ENCODE measurements around the gene PVALEF.

PVALEF gene

DNA sequence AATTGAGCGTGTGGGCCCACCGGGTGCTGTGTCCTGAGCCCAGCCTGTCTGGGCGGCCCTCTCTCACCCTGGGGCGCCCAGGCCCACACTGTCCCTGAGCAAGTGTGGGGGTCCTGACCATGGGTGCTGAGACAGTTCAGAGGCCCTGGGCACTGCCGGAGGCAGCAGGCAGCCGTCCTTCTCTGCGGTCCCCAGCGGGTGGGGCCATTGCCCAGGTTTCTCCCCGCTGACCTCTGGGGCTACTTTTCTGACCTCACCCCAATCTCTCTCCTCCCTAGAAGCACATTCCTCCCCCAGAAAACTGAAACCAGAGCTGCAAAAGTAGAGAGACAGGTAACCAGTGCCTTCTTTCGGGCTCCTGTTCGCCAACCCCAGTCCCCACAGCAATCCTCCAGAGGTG is 36.0 kb upstream of the PVALEF start:
- Histone ChIP-seq H3K27ac (ENCODE audit: low read depth, low read length) (no peak overlapping the region), H2AFZ (ENCODE audit: low read length, unreplicated experiment) (no peak overlapping the region), H3K79me2 (ENCODE audit: control insufficient read depth, insufficient read depth, low read length, unreplicated experiment) (no peaks in the 10 kb centered on the region), H3K4me3 (ENCODE audit: low read depth, low read length) (no peak overlapping the region), H3K36me3 (ENCODE audit: insufficient read depth, low read length) (no peaks in the 10 kb centered on the region), H3K27me3 (ENCODE audit: insufficient read depth, low read length) (no peaks in the 10 kb centered on the region), H3K4me1 (ENCODE audit: control insufficient read depth, insufficient read depth, low read length, unreplicated experiment) (no peaks in the 10 kb centered on the region)

DNA sequence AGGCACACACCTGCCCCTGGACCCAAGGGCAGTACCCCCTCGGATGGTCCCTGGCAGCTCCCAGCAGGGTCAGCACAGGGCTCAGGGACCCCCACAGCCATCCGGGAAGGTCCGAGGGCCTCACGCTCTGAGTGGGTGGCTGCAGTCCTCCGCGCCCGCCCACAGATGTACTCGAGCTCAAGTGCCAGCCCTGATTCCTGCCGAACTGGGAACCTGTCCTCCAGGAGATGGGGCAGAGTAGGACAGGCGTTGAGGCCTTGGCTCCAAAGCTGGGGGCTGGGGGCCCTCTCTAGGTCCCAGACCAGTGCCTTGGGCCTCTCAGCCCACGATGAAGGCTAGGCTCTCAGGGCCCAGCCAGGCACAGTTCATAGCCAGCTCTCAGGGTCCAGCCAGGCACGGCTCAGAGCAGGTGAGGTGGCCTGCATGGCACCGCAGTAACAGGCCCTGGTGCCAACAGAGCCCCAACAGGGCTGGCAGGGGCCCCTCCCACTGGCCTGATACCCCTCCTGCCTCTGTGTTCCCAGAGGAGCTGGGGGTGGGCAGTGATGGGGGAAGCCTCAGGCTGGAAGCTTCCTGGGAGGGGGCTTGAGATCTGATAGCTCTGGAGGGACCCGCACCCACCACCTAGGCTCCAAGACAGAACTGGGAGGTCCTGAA is 35.5 kb upstream of the PVALEF start:
- Histone ChIP-seq H3K79me2 (ENCODE audit: control insufficient read depth, insufficient read depth, low read length, unreplicated experiment) (no peaks in the 10 kb centered on the region), H3K4me1 (ENCODE audit: control insufficient read depth, insufficient read depth, low read length, unreplicated experiment) (no peaks in the 10 kb centered on the region), H3K4me3 (ENCODE audit: low read depth, low read length) (no peak overlapping the region), H3K27me3 (ENCODE audit: insufficient read depth, low read length) (no peaks in the 10 kb centered on the region), H3K27ac (ENCODE audit: low read depth, low read length) (no peak overlapping the region), H3K36me3 (ENCODE audit: insufficient read depth, low read length) (no peaks in the 10 kb centered on the region), H2AFZ (ENCODE audit: low read length, unreplicated experiment) (no peak overlapping the region)

DNA sequence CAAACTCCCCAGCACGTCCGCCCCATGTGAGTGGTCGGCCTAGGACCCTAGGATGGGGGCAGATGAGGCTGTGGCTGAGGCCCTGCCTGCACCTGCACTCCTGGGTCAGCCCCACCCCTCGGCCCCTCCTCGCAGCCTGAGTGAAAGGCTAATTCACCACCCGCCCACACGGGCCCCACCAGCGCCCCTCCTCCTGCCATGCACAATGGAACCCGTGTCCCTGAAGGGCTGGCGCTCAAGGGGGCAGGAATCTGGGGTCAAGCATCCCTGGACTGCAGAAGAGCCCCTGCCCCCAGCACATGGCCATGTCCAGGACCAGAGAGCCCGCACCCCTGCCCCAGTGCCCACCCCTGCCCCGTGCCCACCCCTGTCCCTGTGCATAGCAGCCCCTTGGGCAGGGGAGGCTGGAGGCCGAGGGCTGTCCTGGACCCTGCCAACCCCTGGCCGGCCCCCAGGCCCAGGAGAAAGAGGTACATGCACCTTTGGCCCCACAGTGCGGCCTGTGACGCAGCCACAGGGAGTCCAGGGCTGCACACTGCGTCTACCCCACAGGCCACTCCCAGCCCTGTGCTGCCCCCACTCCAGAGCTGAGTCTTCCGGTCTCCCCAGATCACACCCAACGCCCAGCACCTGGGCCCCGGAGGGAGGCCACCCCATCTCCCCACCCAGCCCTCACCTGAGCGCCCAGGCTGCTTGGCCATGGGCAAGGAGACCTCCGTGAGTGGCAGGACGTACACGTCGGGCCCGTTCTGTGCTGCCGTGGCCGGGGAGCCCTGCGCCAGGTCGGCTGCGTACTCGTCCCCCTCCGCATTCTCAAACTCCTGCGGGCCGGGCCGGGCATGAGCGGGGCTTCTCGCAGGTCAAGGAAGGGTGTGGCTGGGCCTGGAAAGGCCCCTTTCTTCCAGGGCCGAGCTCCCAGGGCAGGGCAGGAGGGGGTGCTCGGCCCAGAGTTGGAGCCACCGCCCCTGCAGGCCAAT is 34.6 kb upstream of the PVALEF start:
- Histone ChIP-seq H3K79me2 (ENCODE audit: control insufficient read depth, insufficient read depth, low read length, unreplicated experiment) (no peaks in the 10 kb centered on the region), H3K27me3 (ENCODE audit: insufficient read depth, low read length) (no peaks in the 10 kb centered on the region), H3K4me1 (ENCODE audit: control insufficient read depth, insufficient read depth, low read length, unreplicated experiment) (no peaks in the 10 kb centered on the region), H2AFZ (ENCODE audit: low read length, unreplicated experiment) (no peak overlapping the region), H3K27ac (ENCODE audit: low read depth, low read length) (no peak overlapping the region), H3K36me3 (ENCODE audit: insufficient read depth, low read length) (no peaks in the 10 kb centered on the region), H3K4me3 (ENCODE audit: low read depth, low read length) (no peak overlapping the region)

DNA sequence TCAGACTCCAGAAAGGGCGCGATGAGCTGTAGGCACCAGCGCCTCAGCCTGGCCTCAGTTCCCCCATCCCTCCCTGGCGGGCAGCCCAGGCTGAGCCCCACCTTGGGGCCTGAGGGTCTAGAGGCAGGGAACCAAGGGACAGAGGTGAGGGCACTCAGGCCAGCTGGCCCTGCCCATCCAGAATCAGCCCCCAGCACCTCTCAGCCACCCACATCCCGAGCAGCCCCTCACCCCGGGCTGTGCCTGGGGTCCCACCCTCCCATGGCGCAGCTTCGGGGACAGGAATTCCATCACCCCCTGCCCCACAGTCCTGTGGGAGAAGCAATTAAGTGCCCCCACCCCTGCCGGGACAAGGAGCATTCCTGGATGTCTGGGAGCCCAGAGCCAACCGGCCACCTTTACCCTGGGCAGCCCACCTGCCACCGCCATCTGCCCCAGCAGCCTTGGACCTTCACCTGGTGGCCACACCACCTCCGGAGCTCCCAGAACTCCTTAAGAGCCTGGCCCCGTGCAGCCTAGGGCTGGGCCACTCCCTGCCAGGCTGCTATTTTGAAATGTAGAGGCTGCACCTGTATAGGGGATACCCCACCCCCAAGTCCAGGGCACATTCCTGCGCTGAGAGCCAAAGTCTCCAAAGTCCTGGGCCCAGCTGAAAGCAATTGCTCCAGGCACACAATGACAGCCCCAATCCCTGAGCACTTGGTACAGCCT is 33.7 kb upstream of the PVALEF start:
- no peaks in the 10 kb centered on the region for H3K36me3 ChIP-seq (ENCODE audit: insufficient read depth, low read length)
- H3K4me3 ChIP-seq (ENCODE audit: low read depth, low read length) = no peak overlapping the region
- no peaks in the 10 kb centered on the region for H3K27me3 ChIP-seq (ENCODE audit: insufficient read depth, low read length)
- no peaks in the 10 kb centered on the region for H3K4me1 ChIP-seq (ENCODE audit: control insufficient read depth, insufficient read depth, low read length, unreplicated experiment)
- H2AFZ ChIP-seq (ENCODE audit: low read length, unreplicated experiment) = no peak overlapping the region
- no peak overlapping the region for H3K27ac ChIP-seq (ENCODE audit: low read depth, low read length)
- H3K79me2 ChIP-seq (ENCODE audit: control insufficient read depth, insufficient read depth, low read length, unreplicated experiment) = no peaks in the 10 kb centered on the region

DNA sequence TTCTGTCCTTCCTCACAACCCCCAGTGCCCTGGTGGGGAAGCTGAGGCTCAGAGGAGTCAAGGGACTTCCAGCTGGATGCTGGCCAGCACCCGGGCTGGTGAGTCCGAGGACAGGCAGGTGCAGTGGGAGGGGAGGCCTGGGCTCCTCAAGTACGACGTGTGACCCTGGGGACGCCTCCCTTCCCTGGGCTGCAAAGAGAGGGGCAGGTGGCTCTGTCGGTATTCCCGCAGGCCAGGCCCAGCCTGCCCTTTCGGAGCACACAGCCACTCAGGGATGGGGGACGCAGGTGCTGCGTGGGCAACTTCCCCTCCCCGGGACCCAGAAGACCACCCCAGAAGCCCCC is 33.1 kb upstream of the PVALEF start:
- Histone ChIP-seq H3K27me3 (ENCODE audit: insufficient read depth, low read length) (no peaks in the 10 kb centered on the region), H3K4me1 (ENCODE audit: control insufficient read depth, insufficient read depth, low read length, unreplicated experiment) (no peaks in the 10 kb centered on the region), H2AFZ (ENCODE audit: low read length, unreplicated experiment) (no peak overlapping the region), H3K79me2 (ENCODE audit: control insufficient read depth, insufficient read depth, low read length, unreplicated experiment) (no peaks in the 10 kb centered on the region), H3K27ac (ENCODE audit: low read depth, low read length) (no peak overlapping the region), H3K36me3 (ENCODE audit: insufficient read depth, low read length) (no peaks in the 10 kb centered on the region), H3K4me3 (ENCODE audit: low read depth, low read length) (no peak overlapping the region)

DNA sequence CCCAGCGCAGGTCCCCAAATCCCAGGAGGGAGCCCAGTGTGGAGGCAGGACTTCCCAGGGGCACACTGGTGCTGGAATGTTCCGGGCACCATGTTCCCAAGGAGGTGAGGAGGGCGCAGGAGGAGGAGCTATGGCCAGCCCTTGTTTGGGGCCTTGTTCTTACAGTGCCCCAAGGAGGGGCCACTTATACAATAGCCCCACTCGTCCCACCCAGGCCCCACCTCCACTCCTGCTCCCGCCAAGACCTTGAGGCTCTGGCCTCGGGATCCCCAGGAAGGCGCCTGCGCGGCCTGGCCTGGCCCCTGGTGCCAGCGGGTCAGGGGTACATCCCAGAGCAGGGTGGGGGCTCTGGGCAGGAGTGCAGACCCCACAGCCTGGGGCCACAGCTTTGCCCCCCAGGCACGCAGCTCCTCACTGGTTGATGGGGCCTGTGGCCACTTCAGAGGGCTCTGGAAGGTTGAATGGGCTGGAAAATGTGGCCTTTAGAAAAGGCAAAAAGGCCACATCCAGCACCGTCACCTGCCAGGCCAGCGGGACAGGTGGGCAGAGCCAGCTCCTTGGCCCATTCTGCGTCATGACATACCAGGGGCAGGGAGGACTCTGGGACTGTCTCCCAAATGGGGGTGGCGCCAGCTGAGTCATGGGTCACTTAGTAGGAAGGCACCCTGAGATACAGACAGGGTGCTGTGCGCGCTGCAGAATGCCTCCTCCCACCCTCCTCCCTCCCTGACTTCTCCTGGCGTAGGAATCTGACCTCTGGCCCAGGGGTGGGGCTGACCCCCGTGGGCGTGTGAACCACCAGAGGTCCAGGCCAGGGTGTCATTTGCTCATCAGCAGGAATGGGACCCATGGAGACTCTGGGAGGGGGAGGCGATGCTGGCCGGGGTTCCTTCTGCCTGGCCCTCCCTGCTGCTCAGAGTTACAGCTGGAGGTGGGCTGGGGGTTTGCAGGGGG is 32.3 kb upstream of the PVALEF start:
- Histone ChIP-seq H3K4me1 (ENCODE audit: control insufficient read depth, insufficient read depth, low read length, unreplicated experiment) (no peaks in the 10 kb centered on the region), H3K79me2 (ENCODE audit: control insufficient read depth, insufficient read depth, low read length, unreplicated experiment) (no peaks in the 10 kb centered on the region), H3K36me3 (ENCODE audit: insufficient read depth, low read length) (no peaks in the 10 kb centered on the region), H2AFZ (ENCODE audit: low read length, unreplicated experiment) (no peak overlapping the region), H3K4me3 (ENCODE audit: low read depth, low read length) (no peak overlapping the region), H3K27me3 (ENCODE audit: insufficient read depth, low read length) (no peaks in the 10 kb centered on the region), H3K27ac (ENCODE audit: low read depth, low read length) (no peak overlapping the region)

DNA sequence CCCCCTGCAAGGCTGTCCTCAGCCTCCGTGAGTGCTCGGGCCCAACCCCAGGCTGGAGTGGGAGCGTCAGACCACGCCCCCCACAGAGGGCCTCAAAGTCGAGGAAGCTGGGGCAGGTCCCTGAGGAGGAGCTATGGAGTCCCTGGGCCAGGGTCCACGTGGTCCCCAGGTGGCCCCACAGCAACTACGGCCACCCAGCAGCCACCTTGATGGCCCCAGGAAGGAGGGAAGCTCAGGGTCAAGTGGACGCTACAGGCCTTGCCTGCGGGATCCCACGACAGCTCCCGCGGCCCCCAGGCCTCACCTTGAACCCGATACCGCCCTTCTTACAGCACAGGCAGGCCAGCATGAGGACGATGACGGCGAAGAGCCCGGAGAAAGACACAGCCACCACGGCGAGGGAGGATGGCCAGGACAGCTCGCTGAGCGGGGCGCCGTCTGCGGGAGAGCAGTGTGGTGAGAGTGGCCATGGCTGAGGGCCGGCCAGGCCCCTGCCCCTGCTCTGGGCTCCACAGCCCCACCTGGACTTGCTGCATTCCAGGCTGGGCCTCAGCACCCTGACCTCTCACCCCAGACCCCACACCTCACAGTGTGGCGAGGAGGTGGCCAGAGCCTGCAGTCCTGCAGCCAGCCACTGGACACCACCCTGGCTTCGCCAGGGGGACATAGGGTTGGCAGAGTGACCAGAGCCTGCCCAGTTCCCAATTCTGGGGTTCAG is 31.1 kb upstream of the PVALEF start:
- Histone ChIP-seq H3K27ac (ENCODE audit: low read depth, low read length) (no peak overlapping the region), H3K36me3 (ENCODE audit: insufficient read depth, low read length) (no peaks in the 10 kb centered on the region), H3K79me2 (ENCODE audit: control insufficient read depth, insufficient read depth, low read length, unreplicated experiment) (no peaks in the 10 kb centered on the region), H3K27me3 (ENCODE audit: insufficient read depth, low read length) (no peaks in the 10 kb centered on the region), H3K4me3 (ENCODE audit: low read depth, low read length) (no peak overlapping the region), H2AFZ (ENCODE audit: low read length, unreplicated experiment) (no peak overlapping the region), H3K4me1 (ENCODE audit: control insufficient read depth, insufficient read depth, low read length, unreplicated experiment) (no peaks in the 10 kb centered on the region)

DNA sequence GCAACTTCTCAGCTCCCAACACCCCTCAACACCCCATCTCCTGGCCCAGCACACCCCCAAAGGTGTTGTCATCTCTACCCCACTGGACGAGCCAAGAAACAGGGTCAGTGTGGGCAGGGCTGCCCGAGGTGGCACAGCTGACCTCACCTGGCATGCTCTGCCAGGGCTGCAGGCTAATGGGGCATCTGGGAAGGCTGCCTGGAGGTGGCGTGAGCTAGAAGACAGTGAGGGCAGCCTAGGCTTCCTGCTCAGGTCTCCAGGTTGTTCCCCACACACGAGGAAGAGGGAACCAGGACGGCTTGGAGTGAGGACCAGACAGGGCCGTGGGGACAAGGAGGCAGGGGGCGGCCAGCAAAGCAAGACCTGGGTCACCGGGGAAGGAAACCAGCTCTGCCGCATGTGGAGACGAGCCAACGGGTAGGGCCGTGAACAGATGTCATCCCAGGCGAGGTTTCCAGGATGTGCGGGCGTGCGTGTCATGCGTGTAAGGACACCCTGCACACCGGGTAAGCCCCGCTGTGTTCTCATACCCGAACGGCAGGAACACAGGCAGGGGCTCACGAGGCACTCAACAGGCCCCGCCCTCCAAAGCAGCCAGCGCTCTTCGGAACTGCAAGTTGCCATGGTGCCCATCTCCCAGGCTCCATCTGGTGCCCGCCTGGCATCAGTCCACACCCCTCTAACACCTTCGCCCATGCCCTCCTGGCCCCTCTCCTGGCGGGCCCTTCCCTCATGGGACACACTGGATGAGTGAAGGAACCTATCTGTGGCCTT is 29.6 kb upstream of the PVALEF start:
- Histone ChIP-seq H3K4me3 (ENCODE audit: low read depth, low read length) (no peak overlapping the region), H2AFZ (ENCODE audit: low read length, unreplicated experiment) (no peak overlapping the region), H3K36me3 (ENCODE audit: insufficient read depth, low read length) (no peaks in the 10 kb centered on the region), H3K79me2 (ENCODE audit: control insufficient read depth, insufficient read depth, low read length, unreplicated experiment) (no peaks in the 10 kb centered on the region), H3K27ac (ENCODE audit: low read depth, low read length) (no peak overlapping the region), H3K4me1 (ENCODE audit: control insufficient read depth, insufficient read depth, low read length, unreplicated experiment) (no peaks in the 10 kb centered on the region), H3K27me3 (ENCODE audit: insufficient read depth, low read length) (no peaks in the 10 kb centered on the region)

GRCh38 chr17:81136366-81136765 is 28.9 kb upstream of the PVALEF start:
- no peak overlapping the region for H3K4me3 ChIP-seq (ENCODE audit: low read depth, low read length)
- no peaks in the 10 kb centered on the region for H3K27me3 ChIP-seq (ENCODE audit: insufficient read depth, low read length)
- H3K79me2 ChIP-seq (ENCODE audit: control insufficient read depth, insufficient read depth, low read length, unreplicated experiment) = no peaks in the 10 kb centered on the region
- no peak overlapping the region for H2AFZ ChIP-seq (ENCODE audit: low read length, unreplicated experiment)
- no peak overlapping the region for H3K27ac ChIP-seq (ENCODE audit: low read depth, low read length)
- no peaks in the 10 kb centered on the region for H3K4me1 ChIP-seq (ENCODE audit: control insufficient read depth, insufficient read depth, low read length, unreplicated experiment)
- H3K36me3 ChIP-seq (ENCODE audit: insufficient read depth, low read length) = no peaks in the 10 kb centered on the region

Data from ACC112 (cell line).